ENCODE results near the gene CRTC2.

- TF ChIP-seq, protein P1, sequence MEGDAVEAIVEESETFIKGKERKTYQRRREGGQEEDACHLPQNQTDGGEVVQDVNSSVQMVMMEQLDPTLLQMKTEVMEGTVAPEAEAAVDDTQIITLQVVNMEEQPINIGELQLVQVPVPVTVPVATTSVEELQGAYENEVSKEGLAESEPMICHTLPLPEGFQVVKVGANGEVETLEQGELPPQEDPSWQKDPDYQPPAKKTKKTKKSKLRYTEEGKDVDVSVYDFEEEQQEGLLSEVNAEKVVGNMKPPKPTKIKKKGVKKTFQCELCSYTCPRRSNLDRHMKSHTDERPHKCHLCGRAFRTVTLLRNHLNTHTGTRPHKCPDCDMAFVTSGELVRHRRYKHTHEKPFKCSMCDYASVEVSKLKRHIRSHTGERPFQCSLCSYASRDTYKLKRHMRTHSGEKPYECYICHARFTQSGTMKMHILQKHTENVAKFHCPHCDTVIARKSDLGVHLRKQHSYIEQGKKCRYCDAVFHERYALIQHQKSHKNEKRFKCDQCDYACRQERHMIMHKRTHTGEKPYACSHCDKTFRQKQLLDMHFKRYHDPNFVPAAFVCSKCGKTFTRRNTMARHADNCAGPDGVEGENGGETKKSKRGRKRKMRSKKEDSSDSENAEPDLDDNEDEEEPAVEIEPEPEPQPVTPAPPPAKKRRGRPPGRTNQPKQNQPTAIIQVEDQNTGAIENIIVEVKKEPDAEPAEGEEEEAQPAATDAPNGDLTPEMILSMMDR (IDR thresholded peaks at IDR 0.05): no peak
- no peak for TF ChIP-seq POLR2A (IDR thresholded peaks at IDR 0.05)
Measured at GRCh38 chr1:153903841-153904455, 54.5 kb downstream of the CRTC2 start.

Data from adrenal gland (tissue), 5 donors.